DOHH2 (cell line): ENCODE data around the gene CNKSR2.

Experiments used
- H3F3A ChIP-seq: fragments of 200-600 bp; sonication (generic), shearing (Covaris generic); 2 replicates; pipeline ENCODE4 v1.6.0; 2016; ENCODE audit warnings: antibody characterized with exemption, mild to moderate bottlenecking; ENCODE audit not compliant: control insufficient read depth, insufficient read depth
- H3K27ac ChIP-seq: fragments of 200-600 bp; sonication (generic); 2 replicates; pipeline ENCODE4 v1.5.1; 2014; ENCODE audit warnings: low read depth, mild to moderate bottlenecking, low read length, moderate library complexity
- H3K27me3 ChIP-seq: fragments of 200-600 bp; sonication (generic); 2 replicates; pipeline ENCODE4 v1.6.1; 2014; ENCODE audit warnings: mild to moderate bottlenecking, low read length, mixed read lengths; ENCODE audit not compliant: control insufficient read depth
- H3K36me3 ChIP-seq: fragments of 200-600 bp; sonication (generic); 2 replicates; pipeline ENCODE4 v1.6.1; 2014; ENCODE audit warnings: mild to moderate bottlenecking, low read length, moderate library complexity, mixed read lengths; ENCODE audit not compliant: control insufficient read depth
- H3K4me1 ChIP-seq: fragments of 200-600 bp; sonication (generic); 2 replicates; pipeline ENCODE4 v1.6.1; 2014; ENCODE audit warnings: mild to moderate bottlenecking, low read length, mixed read lengths; ENCODE audit not compliant: control insufficient read depth
- H3K4me2 ChIP-seq: fragments of 200-600 bp; sonication (generic); 2 replicates; pipeline ENCODE4 v1.6.0; 2014; ENCODE audit warnings: mild to moderate bottlenecking, low read length, moderate library complexity
- H3K4me3 ChIP-seq: fragments of 200-600 bp; sonication (generic); 2 replicates; pipeline ENCODE4 v1.5.1; 2014; ENCODE audit warnings: mild to moderate bottlenecking, low read length, mixed read lengths
- H3K79me2 ChIP-seq: fragments of 200-600 bp; sonication (generic); 2 replicates; pipeline ENCODE4 v1.6.1; 2014; ENCODE audit warnings: mild to moderate bottlenecking, low read length, mixed read lengths; ENCODE audit not compliant: control insufficient read depth
- H3K9me2 ChIP-seq: fragments of 200-600 bp; sonication (generic); replicated peaks from 2 replicates; pipeline ENCODE4 v1.6.1; 2014; ENCODE audit warnings: mild to moderate bottlenecking, low read length, mixed read lengths; ENCODE audit not compliant: control insufficient read depth
- H3K9me3 ChIP-seq: fragments of 200-600 bp; sonication (generic); 2 replicates; pipeline ENCODE4 v1.6.1; 2014; ENCODE audit warnings: antibody characterized with exemption, low read length, mixed read lengths; ENCODE audit not compliant: control insufficient read depth, insufficient read depth
- H4K20me1 ChIP-seq: fragments of 200-600 bp; sonication (generic); 2 replicates; pipeline ENCODE4 v1.6.0; 2014; ENCODE audit warnings: low read depth, mild to moderate bottlenecking, antibody characterized with exemption, low read length, moderate library complexity; ENCODE audit not compliant: control insufficient read depth, insufficient read depth
- CTCF ChIP-seq: fragments of 200-600 bp; sonication (generic); IDR thresholded peaks from one replicate; pipeline ENCODE4 v1.5.1; 2014; ENCODE audit warnings: antibody characterized with exemption, mild to moderate bottlenecking, low read depth, low read length; ENCODE audit not compliant: poor library complexity, severe bottlenecking
- EZH2phosphoT487 ChIP-seq: fragments of 200-600 bp; sonication (generic); IDR thresholded peaks from 2 replicates; pipeline ENCODE4 v1.6.1; 2017; ENCODE audit warnings: borderline replicate concordance, mild to moderate bottlenecking, antibody characterized with exemption, low read length, moderate library complexity, mixed read lengths

Gene CNKSR2

GRCh38 chrX:21666679-21667078, 292.5 kb downstream of the CNKSR2 start:
- no peaks in the 10 kb centered on the region for H3K36me3 ChIP-seq
- no peaks in the 10 kb centered on the region for H3K79me2 ChIP-seq
- H3K27ac ChIP-seq = no peak overlapping the region
- H3K4me3 ChIP-seq = no peak overlapping the region
- H4K20me1 ChIP-seq = no peaks in the 10 kb centered on the region
- no peak for TF ChIP-seq EZH2phosphoT487
- TF ChIP-seq CTCF = no peak
- H3K9me2 ChIP-seq = no peaks in the 10 kb centered on the region
- H3F3A ChIP-seq = no peaks in the 10 kb centered on the region
- H3K4me1 ChIP-seq = no peaks in the 10 kb centered on the region
- no peaks in the 10 kb centered on the region for H3K9me3 ChIP-seq
- no peak overlapping the region for H3K4me2 ChIP-seq
- H3K27me3 ChIP-seq = no peaks in the 10 kb centered on the region

GRCh38 chrX:21674430-21675186, 300.4 kb downstream of the CNKSR2 start:
- Histone ChIP-seq H3F3A (no peaks in the 10 kb centered on the region), H3K9me2 (no peaks in the 10 kb centered on the region), H3K27me3 (no peaks in the 10 kb centered on the region), H3K4me2 (no peak overlapping the region), H3K4me1 (no peaks in the 10 kb centered on the region), H3K9me3 (no peaks in the 10 kb centered on the region), H3K27ac (no peak overlapping the region), H3K79me2 (no peaks in the 10 kb centered on the region), H3K4me3 (no peak overlapping the region), H3K36me3 (no peaks in the 10 kb centered on the region), H4K20me1 (no peaks in the 10 kb centered on the region)
- TF ChIP-seq CTCF = no peak
- TF ChIP-seq EZH2phosphoT487 = no peak

- no peaks in the 10 kb centered on the region for H3K36me3 ChIP-seq
- no peaks in the 10 kb centered on the region for H4K20me1 ChIP-seq
- no peaks in the 10 kb centered on the region for H3K79me2 ChIP-seq
- no peaks in the 10 kb centered on the region for H3K9me2 ChIP-seq
- H3K4me3 ChIP-seq = no peak overlapping the region
- H3K9me3 ChIP-seq = no peaks in the 10 kb centered on the region
- no peaks in the 10 kb centered on the region for H3F3A ChIP-seq
- no peak for TF ChIP-seq EZH2phosphoT487
- no peak for TF ChIP-seq CTCF
- no peaks in the 10 kb centered on the region for H3K4me1 ChIP-seq
- H3K27ac ChIP-seq = no peak overlapping the region
- H3K4me2 ChIP-seq = no peak overlapping the region
- no peaks in the 10 kb centered on the region for H3K27me3 ChIP-seq
These were observed 301.7 kb downstream of the CNKSR2 start for GRCh38 chrX:21675931-21676330.
